GM18858 (cell line): ENCODE measurements around the gene STC2.

Experiments used
- ATAC-seq: cut with Tn5 transposase; IDR thresholded peaks from one replicate; pipeline ENCODE4 v1.9.1; 2021; ENCODE audit not compliant: unreplicated experiment

The STC2 gene

DNA sequence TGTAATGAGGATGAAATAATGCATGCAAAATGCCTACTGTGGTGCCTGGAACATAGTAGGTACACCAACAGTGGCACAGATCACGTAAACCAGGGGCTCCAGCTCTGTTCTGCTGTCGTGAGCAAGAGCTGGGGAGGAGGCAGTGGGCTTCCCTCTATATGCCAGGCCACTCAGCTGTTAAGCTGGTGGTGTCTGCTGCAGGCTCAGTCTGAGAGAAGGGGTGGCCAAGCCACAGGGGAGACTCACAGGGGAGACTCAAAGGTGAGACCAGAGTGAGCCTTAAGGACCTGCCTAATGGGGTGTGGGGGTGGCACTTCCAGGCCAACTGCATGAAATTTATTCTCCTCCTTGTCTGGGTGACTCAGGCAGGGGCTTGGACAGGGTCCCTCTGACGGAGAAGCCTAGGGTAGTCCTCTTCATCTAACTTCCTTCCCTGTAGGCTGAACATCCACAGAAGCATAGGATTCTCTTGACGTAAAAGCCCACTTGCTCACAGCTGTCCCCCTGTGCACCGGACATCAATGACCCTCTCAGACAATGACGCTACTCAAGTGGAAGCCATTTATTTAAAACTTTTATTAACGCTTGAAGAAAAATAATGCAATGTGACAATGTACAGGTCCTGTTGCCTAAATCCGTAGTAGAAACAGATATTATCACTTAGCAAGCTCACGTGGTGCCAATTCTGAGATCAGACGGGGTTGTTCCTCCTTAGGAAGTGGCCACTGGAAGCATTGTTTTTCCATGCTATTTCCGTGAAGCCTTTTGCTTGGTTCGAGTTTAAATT is 13.9 kb downstream of the STC2 start:
- no peak for ATAC-seq

DNA sequence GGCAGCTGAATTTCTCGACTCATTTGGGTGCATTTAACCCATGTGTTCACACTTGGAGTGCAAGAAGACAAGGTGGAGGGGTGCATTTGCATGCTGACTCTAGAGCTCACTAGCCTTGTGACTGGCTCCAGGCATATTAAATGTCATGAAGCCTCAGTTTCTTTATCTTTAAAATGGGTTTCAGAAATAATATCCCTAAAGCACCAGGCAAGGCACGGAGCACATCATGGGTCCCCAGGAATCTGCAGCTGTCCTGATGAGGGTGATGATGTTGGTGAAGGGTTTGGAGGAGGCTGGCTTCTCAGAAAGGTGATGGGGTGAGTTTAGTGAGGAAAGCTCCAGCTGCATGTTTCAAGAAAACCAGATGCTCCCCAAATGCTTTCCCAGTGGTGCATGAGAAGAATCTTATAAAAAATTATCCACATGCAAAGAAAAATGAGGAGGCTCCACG is 14.8 kb downstream of the STC2 start:
- ATAC-seq, result no peak

- no peak for ATAC-seq
Measured at GRCh38 chr5:173312821-173313220, 15.4 kb downstream of the STC2 start.

GRCh38 chr5:173311818-173312585 is 16.2 kb downstream of the STC2 start:
- no peak for ATAC-seq

- ATAC-seq, result no peak
Measured at GRCh38 chr5:173310861-173311785, 17.1 kb downstream of the STC2 start.

DNA sequence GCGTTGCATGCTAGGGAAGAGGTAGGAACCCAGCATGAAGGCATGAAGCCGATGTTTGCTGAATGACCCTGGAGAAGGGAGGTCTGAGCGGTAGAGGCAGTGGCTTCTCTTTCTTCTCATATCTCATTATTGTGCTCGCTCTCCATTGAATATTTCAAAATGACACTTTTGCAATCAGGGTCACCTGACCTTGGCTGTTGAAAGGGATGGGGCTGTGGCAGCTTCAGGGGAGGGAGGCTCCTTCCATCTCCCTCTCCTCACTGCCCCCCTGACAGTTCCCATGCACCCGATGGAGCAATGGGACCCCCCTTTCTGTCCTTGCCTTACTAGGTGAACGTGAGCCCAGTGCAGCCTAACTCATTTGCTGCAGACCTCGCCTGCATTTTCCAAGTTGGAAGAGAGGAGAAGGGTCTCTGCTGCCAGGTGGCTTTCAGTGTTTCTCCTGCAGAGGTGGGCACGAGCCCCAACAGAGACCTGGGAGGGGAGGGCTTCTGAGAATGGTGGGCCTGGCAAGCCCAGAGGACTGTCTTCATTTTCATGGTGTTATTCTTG is 17.9 kb downstream of the STC2 start:
- ATAC-seq, result no peak

- ATAC-seq, result no peak
Measured at GRCh38 chr5:173309731-173310130, 18.5 kb downstream of the STC2 start.

GRCh38 chr5:173308226-173308625 is 20.0 kb downstream of the STC2 start:
- ATAC-seq, result no peak

DNA sequence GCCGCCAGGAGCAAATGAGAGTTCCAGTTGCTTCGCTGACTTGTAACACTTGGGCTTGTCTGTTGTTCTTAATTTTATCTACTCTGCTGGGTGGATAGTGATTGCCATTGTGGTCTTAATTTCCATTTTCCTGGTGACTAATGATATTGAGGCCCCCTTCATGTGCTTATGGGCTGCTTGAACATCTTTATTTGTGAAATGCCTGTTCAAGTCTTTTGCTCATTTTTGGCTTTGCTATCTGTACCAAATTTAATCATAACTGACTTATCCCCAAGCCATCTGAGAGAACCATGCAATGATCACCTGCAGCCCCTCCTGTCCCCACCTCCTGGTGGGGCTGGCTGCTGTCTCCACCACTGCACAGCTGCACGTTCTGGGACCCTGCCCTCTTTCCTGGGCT is 20.5 kb downstream of the STC2 start:
- no peak for ATAC-seq

GRCh38 chr5:173306695-173307094 is 21.5 kb downstream of the STC2 start:
- ATAC-seq, result no peak

DNA sequence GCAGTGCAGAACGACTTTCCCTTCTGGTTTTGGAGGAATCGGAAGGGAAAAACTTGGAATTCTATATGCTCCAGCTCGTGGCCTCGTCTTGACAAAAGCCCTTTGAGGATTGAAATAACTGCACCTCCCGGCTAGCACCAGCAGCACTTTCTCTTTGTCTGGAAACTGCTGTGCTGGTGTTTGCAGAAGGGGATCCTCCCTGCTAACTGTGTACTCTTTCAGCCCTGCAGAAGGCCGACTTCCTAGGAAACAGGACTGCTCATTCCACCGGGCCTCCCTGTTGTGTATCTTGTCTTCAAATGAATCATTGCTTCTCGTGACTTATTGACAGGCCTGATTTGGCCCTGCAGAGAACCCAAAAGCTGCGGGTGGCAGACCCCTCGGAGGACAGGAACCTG is 23.6 kb downstream of the STC2 start:
- ATAC-seq, result no peak

GRCh38 chr5:173303878-173304590 is 24.2 kb downstream of the STC2 start:
- ATAC-seq, result no peak

- ATAC-seq, result no peak
Measured at GRCh38 chr5:173302546-173303155, 25.6 kb downstream of the STC2 start.

GRCh38 chr5:173301695-173302545 is 26.3 kb downstream of the STC2 start:
- ATAC-seq, result no peak

GRCh38 chr5:173300389-173301047 is 27.7 kb downstream of the STC2 start:
- no peak for ATAC-seq

DNA sequence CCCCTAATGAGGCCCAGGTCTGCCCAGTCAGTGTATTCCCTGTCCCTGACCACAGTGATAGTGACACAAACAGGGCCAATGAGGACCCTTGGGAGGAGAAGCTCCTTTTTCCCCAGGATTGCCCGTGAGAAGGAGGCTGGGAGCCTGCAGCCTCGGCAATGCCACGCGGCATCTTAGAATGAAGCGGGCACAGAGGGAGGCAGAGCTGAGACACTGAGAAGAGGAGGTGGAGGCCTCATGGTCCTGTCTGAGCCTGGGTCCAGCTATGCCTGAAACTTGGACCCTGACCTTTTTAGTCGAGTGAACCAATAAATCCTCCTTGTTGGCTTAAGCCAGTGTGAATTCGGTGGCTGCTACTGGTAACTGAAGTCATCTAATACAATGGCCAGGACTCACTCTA is 28.4 kb downstream of the STC2 start:
- ATAC-seq, result no peak

DNA sequence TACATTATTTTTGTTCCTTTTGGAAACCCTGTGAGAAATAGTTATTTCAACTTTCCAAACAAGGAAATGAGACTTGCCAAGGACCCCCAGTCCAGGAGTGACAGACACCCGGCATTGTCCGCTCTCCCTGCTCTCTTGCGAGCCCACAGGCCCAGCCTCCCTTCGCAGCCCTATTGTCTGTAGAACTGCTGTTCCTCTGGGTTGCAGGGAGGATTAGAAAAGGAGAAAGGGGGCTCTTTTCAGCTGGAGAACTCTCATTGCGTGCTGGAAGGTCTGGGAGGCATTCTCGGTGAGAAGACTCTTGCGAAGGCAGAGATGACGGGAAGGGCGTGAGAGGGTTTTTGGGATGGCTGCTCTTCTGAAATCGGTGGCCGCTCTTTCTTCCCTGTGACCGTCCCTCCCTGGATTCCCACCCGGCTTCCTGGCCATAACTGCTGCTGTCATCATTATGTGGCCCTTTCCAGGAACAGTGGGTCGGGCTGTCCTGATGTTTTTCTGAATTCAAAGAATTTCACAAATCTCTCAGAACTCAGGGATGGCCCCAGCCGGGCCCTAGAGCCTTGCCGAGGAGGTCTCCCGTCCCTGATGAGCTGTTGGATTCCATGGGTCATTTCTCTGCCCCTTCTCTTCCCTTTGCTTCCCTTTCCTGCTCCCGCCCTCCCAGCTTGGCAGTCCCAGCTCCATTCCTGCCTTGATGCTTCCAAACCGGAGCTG is 29.8 kb downstream of the STC2 start:
- no peak for ATAC-seq

GRCh38 chr5:173297813-173298212 is 30.4 kb downstream of the STC2 start:
- no peak for ATAC-seq
